Trophoblast cell (in vitro differentiated cells and primary cell): ENCODE results near the gene RAB7A.

ENCODE experiments used
- DNase-seq, 2 donors: peaks; one replicate each; pipeline ENCODE4 v3.0.0-alpha.2; 2016
- H2AFZ ChIP-seq: 2 replicates; pipeline ENCODE4 v1.6.1; 2013; ENCODE audit warnings: low read length, moderate library complexity, mild to moderate bottlenecking; ENCODE audit not compliant: insufficient read depth, poor library complexity
- H2AK5ac ChIP-seq: 2 replicates; pipeline ENCODE4 v1.6.1; 2013; ENCODE audit warnings: mild to moderate bottlenecking, low read length
- H2BK120ac ChIP-seq: 2 replicates; pipeline ENCODE4 v1.6.1; 2013; ENCODE audit warnings: low read length, mild to moderate bottlenecking, moderate library complexity; ENCODE audit not compliant: insufficient read depth, poor library complexity
- H2BK12ac ChIP-seq: 2 replicates; pipeline ENCODE4 v1.6.1; 2013; ENCODE audit warnings: mild to moderate bottlenecking, low read length, moderate library complexity
- H2BK5ac ChIP-seq: 2 replicates; pipeline ENCODE4 v1.6.1; 2013; ENCODE audit warnings: low read length, low read depth, moderate library complexity, mild to moderate bottlenecking; ENCODE audit not compliant: poor library complexity
- H3K14ac ChIP-seq: 2 replicates; pipeline ENCODE4 v1.6.1; 2013; ENCODE audit warnings: mild to moderate bottlenecking, low read length
- H3K18ac ChIP-seq: 2 replicates; pipeline ENCODE4 v1.6.1; 2013; ENCODE audit warnings: mild to moderate bottlenecking, low read length
- H3K23ac ChIP-seq: 2 replicates; pipeline ENCODE4 v1.6.1; 2013; ENCODE audit warnings: low read length
- H3K27ac ChIP-seq: 2 replicates; pipeline ENCODE4 v1.5.1; 2013; ENCODE audit warnings: low read depth, mild to moderate bottlenecking, inconsistent platforms, low read length, moderate library complexity
- H3K27me3 ChIP-seq: 2 replicates; pipeline ENCODE4 v1.6.1; 2013; ENCODE audit warnings: inconsistent platforms, mild to moderate bottlenecking, low read length, moderate library complexity; ENCODE audit not compliant: insufficient read depth
- H3K36me3 ChIP-seq, 2 experiments: 1 replicate in 1 of 2; 2 replicates in 1 of 2; pipeline ENCODE4 v1.6.1; 2013; ENCODE audit warnings: low read length in 2 of 2, mild to moderate bottlenecking in 2 of 2, moderate library complexity in 1 of 2; ENCODE audit not compliant: insufficient read depth in 2 of 2, control insufficient read depth in 1 of 2
- H3K4ac ChIP-seq: 2 replicates; pipeline ENCODE4 v1.6.1; 2013; ENCODE audit warnings: low read depth, mild to moderate bottlenecking, low read length, moderate library complexity
- H3K4me1 ChIP-seq, 2 experiments: 1 replicate in 1 of 2; 2 replicates in 1 of 2; pipeline ENCODE4 v1.6.1; 2013; ENCODE audit warnings: low read length in 2 of 2, mild to moderate bottlenecking in 2 of 2, moderate library complexity in 1 of 2; ENCODE audit not compliant: insufficient read depth in 2 of 2, control insufficient read depth in 1 of 2
- H3K4me2 ChIP-seq: 2 replicates; pipeline ENCODE4 v1.6.1; 2013; ENCODE audit warnings: inconsistent platforms, mild to moderate bottlenecking, low read length, moderate library complexity
- H3K4me3 ChIP-seq: 2 replicates; pipeline ENCODE4 v1.5.1; 2013; ENCODE audit warnings: mild to moderate bottlenecking, low read depth, low read length, inconsistent platforms
- H3K79me1 ChIP-seq: one replicate; pipeline ENCODE4 v1.6.1; 2013; ENCODE audit warnings: low read length
- H3K79me2 ChIP-seq: 2 replicates; pipeline ENCODE4 v1.6.1; 2013; ENCODE audit warnings: low read length, mild to moderate bottlenecking; ENCODE audit not compliant: control insufficient read depth, insufficient read depth, poor library complexity
- H3K9ac ChIP-seq: 2 replicates; pipeline ENCODE4 v1.6.1; 2013; ENCODE audit warnings: mild to moderate bottlenecking, low read length
- H3K9me3 ChIP-seq: 2 replicates; pipeline ENCODE4 v1.6.1; 2013; ENCODE audit warnings: low read depth, mild to moderate bottlenecking, control low read depth, inconsistent platforms, low read length; ENCODE audit not compliant: insufficient read depth
- H4K12ac ChIP-seq: 2 replicates; pipeline ENCODE4 v1.6.1; 2013; ENCODE audit warnings: low read depth, mild to moderate bottlenecking, low read length, moderate library complexity
- H4K8ac ChIP-seq: 2 replicates; pipeline ENCODE4 v1.6.1; 2013; ENCODE audit warnings: low read depth, mild to moderate bottlenecking, low read length, moderate library complexity
- H4K91ac ChIP-seq: one replicate; pipeline ENCODE4 v1.6.1; 2013; ENCODE audit warnings: low read depth, mild to moderate bottlenecking, low read length, moderate library complexity
- WGBS: extraction: QIAGEN DNeasy Blood & Tissue Kit; methylation state at CpG from one replicate; pipeline ENCODE4 v1.1.7; 2013; ENCODE audit warnings: missing lambda C conversion rate; ENCODE audit not compliant: insufficient read length, insufficient coverage; ENCODE audit errors: extremely low coverage; 5-methylcytosine and 5-hydroxymethylcytosine counted together

The RAB7A gene

GRCh38 chr3:128814060-128814459 is 88.1 kb downstream of the RAB7A start:
- H3K27ac ChIP-seq: no peak overlapping the region
- H3K27me3 ChIP-seq: no peaks in the 10 kb centered on the region
- no peak overlapping the region for H3K14ac ChIP-seq
- H3K4ac ChIP-seq: no peak overlapping the region
- H3K4me1 ChIP-seq: no peaks in the 10 kb centered on the region
- H4K12ac ChIP-seq: no peak overlapping the region
- H2AK5ac ChIP-seq: no peak overlapping the region
- H3K9ac ChIP-seq: no peak overlapping the region
- no peak overlapping the region for H4K8ac ChIP-seq
- H3K79me1 ChIP-seq: no peaks in the 10 kb centered on the region
- no peak overlapping the region for H3K23ac ChIP-seq
- no peaks in the 10 kb centered on the region for H3K79me2 ChIP-seq
- no CpG with 5 or more reads among the region's 5 CpGs for WGBS
- no peak overlapping the region for H3K18ac ChIP-seq
- no peak overlapping the region for H3K4me3 ChIP-seq
- H4K91ac ChIP-seq: no peak overlapping the region
- no peak overlapping the region for H2AFZ ChIP-seq
- H3K36me3 ChIP-seq: peaks cover 27 to 54% of the 10 kb centered on the region in 2 experiments
- no peak for DNase-seq
- no peak overlapping the region for H3K4me2 ChIP-seq
- no peak overlapping the region for H2BK5ac ChIP-seq
- no peak overlapping the region for H2BK120ac ChIP-seq
- no peak overlapping the region for H2BK12ac ChIP-seq
- H3K9me3 ChIP-seq: no peaks in the 10 kb centered on the region

GRCh38 chr3:128814519-128815317 is 88.7 kb downstream of the RAB7A start:
- Histone ChIP-seq H3K14ac (no peak overlapping the region), H2BK120ac (no peak overlapping the region), H3K27me3 (no peaks in the 10 kb centered on the region), H3K79me1 (no peaks in the 10 kb centered on the region), H2AFZ (no peak overlapping the region), H3K4me3 (no peak overlapping the region), H3K23ac (no peak overlapping the region), H4K12ac (no peak overlapping the region), H4K8ac (no peak overlapping the region), H3K36me3 (peaks cover 25 to 53% of the 10 kb centered on the region in 2 experiments), H4K91ac (no peak overlapping the region), H3K4me2 (no peak overlapping the region), H2BK5ac (no peak overlapping the region), H3K27ac (no peak overlapping the region), H3K18ac (no peak overlapping the region), H3K79me2 (no peaks in the 10 kb centered on the region), H3K4ac (no peak overlapping the region), H3K9me3 (no peaks in the 10 kb centered on the region), H2BK12ac (no peak overlapping the region), H3K9ac (no peak overlapping the region), H2AK5ac (no peak overlapping the region), H3K4me1 (no peaks in the 10 kb centered on the region)
- no peak for DNase-seq
- WGBS: no CpG with 5 or more reads among the region's 8 CpGs

- Histone ChIP-seq H2BK5ac (no peak overlapping the region), H3K9me3 (no peaks in the 10 kb centered on the region), H3K27ac (no peak overlapping the region), H2AFZ (no peak overlapping the region), H3K36me3 (peaks cover 22 to 53% of the 10 kb centered on the region in 2 experiments), H2BK12ac (no peak overlapping the region), H4K91ac (no peak overlapping the region), H2AK5ac (no peak overlapping the region), H3K23ac (no peak overlapping the region), H3K9ac (no peak overlapping the region), H3K27me3 (no peaks in the 10 kb centered on the region), H3K18ac (no peak overlapping the region), H2BK120ac (no peak overlapping the region), H4K12ac (no peak overlapping the region), H3K79me2 (no peaks in the 10 kb centered on the region), H3K4ac (no peak overlapping the region), H3K79me1 (no peaks in the 10 kb centered on the region), H3K4me3 (no peak overlapping the region), H4K8ac (no peak overlapping the region), H3K4me2 (no peak overlapping the region), H3K4me1 (no peaks in the 10 kb centered on the region), H3K14ac (no peak overlapping the region)
- WGBS: no CpG with 5 or more reads among the region's 3 CpGs
- no peak for DNase-seq
Observed at GRCh38 chr3:128815318-128816064, 89.5 kb downstream of the RAB7A start.

GRCh38 chr3:128818186-128818787 is 92.3 kb downstream of the RAB7A start:
- Histone ChIP-seq H3K4me3 (no peak overlapping the region), H4K12ac (no peak overlapping the region), H3K9me3 (no peaks in the 10 kb centered on the region), H3K79me1 (no peaks in the 10 kb centered on the region), H3K23ac (no peak overlapping the region), H3K36me3 (peaks cover 11 to 32% of the 10 kb centered on the region in 2 experiments), H3K9ac (no peak overlapping the region), H3K4ac (no peak overlapping the region), H3K79me2 (no peaks in the 10 kb centered on the region), H2BK120ac (no peak overlapping the region), H2AFZ (no peak overlapping the region), H2AK5ac (no peak overlapping the region), H3K18ac (no peak overlapping the region), H3K14ac (no peak overlapping the region), H3K27me3 (no peaks in the 10 kb centered on the region), H4K8ac (no peak overlapping the region), H3K4me1 (peaks cover 4% of the 10 kb centered on the region in 2 experiments), H3K4me2 (no peak overlapping the region), H2BK12ac (no peak overlapping the region), H4K91ac (no peak overlapping the region), H3K27ac (no peak overlapping the region), H2BK5ac (no peak overlapping the region)
- WGBS: no CpG with 5 or more reads among the region's 5 CpGs
- no peak for DNase-seq
